ENCODE results near the gene ATOX1.

ATOX1 gene

DNA sequence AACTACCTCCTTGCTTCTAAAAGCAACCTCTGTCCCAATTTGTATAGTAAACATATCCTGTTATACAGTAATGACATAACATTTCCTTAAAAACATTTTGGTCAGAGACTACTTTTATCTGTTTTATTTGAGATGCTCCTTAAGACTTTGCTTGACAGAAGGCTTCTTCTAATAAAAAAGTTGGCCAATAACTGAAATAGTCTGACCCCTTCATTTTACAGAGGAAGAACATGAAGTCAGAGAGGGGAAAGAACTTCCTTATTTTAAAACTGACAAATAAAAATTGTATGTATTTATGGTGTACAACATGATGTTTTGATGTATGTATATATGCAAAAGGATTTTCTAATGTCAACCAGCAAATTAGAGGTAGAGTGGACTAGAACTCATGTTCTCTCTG, 35.9 kb downstream of the ATOX1 start:
- Mint-ChIP-seq H3K9me3 (peaks cover 8% of the 10 kb centered on the region), H3K36me3 (ENCODE audit: low read depth) (no peaks in the 10 kb centered on the region), H3K27ac (no peak overlapping the region), H3K27me3 (ENCODE audit: low read depth, poor library complexity) (peaks cover 5% of the 10 kb centered on the region), H3K4me3 (no peak overlapping the region), H3K4me1 (peaks cover 30% of the 10 kb centered on the region)
- TF ChIP-seq CTCF (IDR thresholded peaks at IDR 0.05) = no peak
- no peak for DNase-seq

GRCh38 chr5:151721812-151722391, 36.5 kb downstream of the ATOX1 start:
- no peak overlapping the region for H3K27ac Mint-ChIP-seq
- TF ChIP-seq CTCF (IDR thresholded peaks at IDR 0.05) = no peak

DNA sequence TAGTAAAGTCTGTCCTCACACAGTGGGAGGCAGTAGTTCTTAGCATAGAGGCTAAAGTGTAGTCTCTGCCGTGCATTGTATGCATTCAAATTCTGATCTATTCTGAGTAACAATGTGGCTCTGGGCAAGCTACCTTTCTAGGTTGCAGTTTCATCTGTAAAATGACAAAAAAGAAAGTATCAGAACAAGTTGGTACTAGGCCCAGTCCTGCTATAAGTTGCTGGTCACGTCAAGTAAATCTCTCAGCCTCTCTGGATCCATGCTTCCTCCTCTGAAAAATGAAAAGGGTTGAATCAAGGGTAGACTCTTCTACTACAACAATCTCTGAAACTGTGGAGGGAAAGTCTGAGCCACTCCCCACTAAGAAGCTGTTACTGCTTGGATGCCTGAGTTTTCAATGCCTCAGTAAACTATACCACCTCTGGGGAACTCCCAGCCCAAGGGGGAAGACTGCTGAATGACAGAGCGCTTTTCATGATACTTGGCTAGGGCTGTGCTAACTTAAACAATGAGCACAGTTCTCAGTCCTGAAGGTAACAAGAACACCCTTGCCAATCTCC, 37.3 kb downstream of the ATOX1 start:
- Mint-ChIP-seq H3K36me3 (ENCODE audit: low read depth) (no peaks in the 10 kb centered on the region), H3K4me3 (no peak overlapping the region), H3K9me3 (peaks cover 8% of the 10 kb centered on the region), H3K27ac (no peak overlapping the region), H3K27me3 (ENCODE audit: low read depth, poor library complexity) (peaks cover 4% of the 10 kb centered on the region), H3K4me1 (peaks cover 27% of the 10 kb centered on the region)
- no peak for TF ChIP-seq CTCF (IDR thresholded peaks at IDR 0.05)
- DNase-seq = no peak

More at GRCh38 chr5:151721812-151722391, 36.5 kb downstream of the ATOX1 start:
- Mint-ChIP-seq H3K4me3 (no peak overlapping the region), H3K9me3 (peaks cover 8% of the 10 kb centered on the region), H3K4me1 (peaks cover 32% of the 10 kb centered on the region), H3K36me3 (ENCODE audit: low read depth) (no peaks in the 10 kb centered on the region), H3K27me3 (ENCODE audit: low read depth, poor library complexity) (peaks cover 8% of the 10 kb centered on the region)
- no peak for DNase-seq

DNA sequence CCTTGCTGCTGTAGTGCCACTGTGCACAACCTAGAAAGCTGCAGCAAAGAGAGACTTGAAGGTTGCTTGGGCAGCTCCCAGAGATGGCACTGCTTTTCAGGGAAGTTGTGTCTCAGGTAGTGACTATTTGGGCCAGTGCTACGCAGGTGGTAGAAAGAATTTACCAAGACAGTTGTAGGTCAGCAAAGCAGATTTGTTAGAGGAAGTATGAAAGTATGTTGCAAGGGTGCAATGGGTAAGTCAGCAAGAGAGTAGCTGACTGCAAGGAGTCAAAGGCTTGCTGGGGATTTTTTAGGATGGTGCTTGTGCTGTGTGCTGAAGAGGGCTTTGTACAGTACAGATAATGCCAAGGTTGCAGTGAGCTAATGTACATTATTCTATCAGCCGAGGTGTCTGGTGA, 38.2 kb downstream of the ATOX1 start:
- Mint-ChIP-seq H3K27me3 (ENCODE audit: low read depth, poor library complexity) (peaks cover 2% of the 10 kb centered on the region), H3K36me3 (ENCODE audit: low read depth) (no peaks in the 10 kb centered on the region), H3K9me3 (peaks cover 8% of the 10 kb centered on the region), H3K4me1 (peaks cover 22% of the 10 kb centered on the region), H3K4me3 (no peak overlapping the region), H3K27ac (no peak overlapping the region)
- TF ChIP-seq CTCF (IDR thresholded peaks at IDR 0.05) = no peak
- no peak for DNase-seq

- DNase-seq = no peak
- Mint-ChIP-seq H3K27ac (no peak overlapping the region), H3K4me1 (peaks cover 22% of the 10 kb centered on the region), H3K4me3 (no peak overlapping the region), H3K27me3 (ENCODE audit: low read depth, poor library complexity) (peaks cover 2% of the 10 kb centered on the region), H3K9me3 (peaks cover 14% of the 10 kb centered on the region), H3K36me3 (ENCODE audit: low read depth) (peaks cover 5% of the 10 kb centered on the region)
- peak; percentile 32 for TF ChIP-seq CTCF (IDR thresholded peaks at IDR 0.05)
These were observed 39.0 kb downstream of the ATOX1 start for GRCh38 chr5:151719228-151720000.

Measured in nephron progenitor cell (in vitro differentiated cells).